ENCODE data around the gene CASP9.

The CASP9 gene

GRCh38 chr1:15546641-15547040 lies 22.6 kb upstream of the CASP9 start:
- Histone ChIP-seq H3K27me3 (ENCODE audit: control insufficient read depth, insufficient read depth, low read length, poor library complexity, severe bottlenecking) (no peaks in the 10 kb centered on the region), H3K27ac (ENCODE audit: insufficient read depth, low read depth, low read length, poor library complexity, severe bottlenecking) (no peak overlapping the region), H3K9me3 (ENCODE audit: control insufficient read depth, low read length) (no peaks in the 10 kb centered on the region), H3K4me1 (ENCODE audit: control insufficient read depth, insufficient read depth, low read length) (no peaks in the 10 kb centered on the region), H3K36me3 (ENCODE audit: control insufficient read depth, insufficient read depth, low read length) (peaks cover 24% of the 10 kb centered on the region), H3K4me3 (ENCODE audit: insufficient read depth, low read depth, low read length) (no peak overlapping the region)
- 100% methylated on average over 1 to 2 of the region's 2 CpGs for WGBS, 2 experiments

GRCh38 chr1:15543589-15544568 lies 19.9 kb upstream of the CASP9 start:
- no peaks in the 10 kb centered on the region for H3K27me3 ChIP-seq (ENCODE audit: control insufficient read depth, insufficient read depth, low read length, poor library complexity, severe bottlenecking)
- peaks cover 26% of the 10 kb centered on the region for H3K36me3 ChIP-seq (ENCODE audit: control insufficient read depth, insufficient read depth, low read length)
- no peak overlapping the region for H3K4me3 ChIP-seq (ENCODE audit: insufficient read depth, low read depth, low read length)
- no peaks in the 10 kb centered on the region for H3K4me1 ChIP-seq (ENCODE audit: control insufficient read depth, insufficient read depth, low read length)
- 95 to 96% methylated on average over 12 of the region's 12 CpGs for WGBS, 2 experiments
- no peak overlapping the region for H3K27ac ChIP-seq (ENCODE audit: insufficient read depth, low read depth, low read length, poor library complexity, severe bottlenecking)
- H3K9me3 ChIP-seq (ENCODE audit: control insufficient read depth, low read length) = no peaks in the 10 kb centered on the region

- Histone ChIP-seq H3K36me3 (ENCODE audit: control insufficient read depth, insufficient read depth, low read length) (peaks cover 24% of the 10 kb centered on the region), H3K9me3 (ENCODE audit: control insufficient read depth, low read length) (no peaks in the 10 kb centered on the region), H3K27me3 (ENCODE audit: control insufficient read depth, insufficient read depth, low read length, poor library complexity, severe bottlenecking) (no peaks in the 10 kb centered on the region), H3K4me1 (ENCODE audit: control insufficient read depth, insufficient read depth, low read length) (no peaks in the 10 kb centered on the region), H3K4me3 (ENCODE audit: insufficient read depth, low read depth, low read length) (no peak overlapping the region), H3K27ac (ENCODE audit: insufficient read depth, low read depth, low read length, poor library complexity, severe bottlenecking) (no peak overlapping the region)
- 96 to 97% methylated on average over 5 of the region's 5 CpGs for WGBS, 2 experiments
These were observed 19.2 kb upstream of the CASP9 start for GRCh38 chr1:15543251-15543588.

GRCh38 chr1:15542388-15543250 lies 18.6 kb upstream of the CASP9 start:
- Histone ChIP-seq H3K27ac (ENCODE audit: insufficient read depth, low read depth, low read length, poor library complexity, severe bottlenecking) (no peak overlapping the region), H3K9me3 (ENCODE audit: control insufficient read depth, low read length) (no peaks in the 10 kb centered on the region), H3K4me3 (ENCODE audit: insufficient read depth, low read depth, low read length) (no peak overlapping the region), H3K27me3 (ENCODE audit: control insufficient read depth, insufficient read depth, low read length, poor library complexity, severe bottlenecking) (no peaks in the 10 kb centered on the region), H3K36me3 (ENCODE audit: control insufficient read depth, insufficient read depth, low read length) (peaks cover 18% of the 10 kb centered on the region), H3K4me1 (ENCODE audit: control insufficient read depth, insufficient read depth, low read length) (no peaks in the 10 kb centered on the region)
- WGBS, 2 experiments = 87 to 89% methylated on average over 7 of the region's 7 CpGs

DNA sequence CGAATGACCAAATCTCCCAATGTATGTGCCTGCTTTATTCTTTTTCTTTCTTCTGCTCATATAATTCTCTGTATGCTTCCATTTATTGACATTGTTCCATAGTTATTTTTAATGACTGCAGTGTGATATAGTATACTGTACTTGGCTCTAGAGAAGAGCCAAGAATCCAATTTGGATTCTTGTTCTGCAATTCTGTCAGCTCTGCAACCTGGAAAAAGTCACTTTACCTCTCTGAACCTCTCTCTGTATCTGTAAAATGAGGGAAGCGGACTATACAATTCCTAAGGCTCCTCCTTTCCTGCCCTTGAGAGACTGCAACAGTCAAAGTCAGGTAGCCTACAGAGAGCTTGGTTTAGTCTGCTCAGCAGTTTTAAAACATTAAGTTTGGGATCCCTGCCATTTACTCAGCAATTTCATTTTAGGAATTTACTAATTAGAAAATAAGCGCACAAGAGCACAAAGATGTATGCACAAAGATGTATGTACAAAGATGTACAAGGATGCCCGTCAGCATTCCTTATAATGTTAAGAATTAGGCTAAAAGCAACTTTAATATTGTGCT lies 17.3 kb upstream of the CASP9 start:
- 95 to 99% methylated on average over 3 to 4 of the region's 4 CpGs for whole genome bisulfite sequencing, 2 experiments
- no peak overlapping the region for H3K4me3 ChIP-seq (ENCODE audit: insufficient read depth, low read depth, low read length)
- peaks cover 15% of the 10 kb centered on the region for H3K36me3 ChIP-seq (ENCODE audit: control insufficient read depth, insufficient read depth, low read length)
- H3K27me3 ChIP-seq (ENCODE audit: control insufficient read depth, insufficient read depth, low read length, poor library complexity, severe bottlenecking) = no peaks in the 10 kb centered on the region
- no peaks in the 10 kb centered on the region for H3K9me3 ChIP-seq (ENCODE audit: control insufficient read depth, low read length)
- no peak overlapping the region for H3K27ac ChIP-seq (ENCODE audit: insufficient read depth, low read depth, low read length, poor library complexity, severe bottlenecking)
- H3K4me1 ChIP-seq (ENCODE audit: control insufficient read depth, insufficient read depth, low read length) = no peaks in the 10 kb centered on the region

DNA sequence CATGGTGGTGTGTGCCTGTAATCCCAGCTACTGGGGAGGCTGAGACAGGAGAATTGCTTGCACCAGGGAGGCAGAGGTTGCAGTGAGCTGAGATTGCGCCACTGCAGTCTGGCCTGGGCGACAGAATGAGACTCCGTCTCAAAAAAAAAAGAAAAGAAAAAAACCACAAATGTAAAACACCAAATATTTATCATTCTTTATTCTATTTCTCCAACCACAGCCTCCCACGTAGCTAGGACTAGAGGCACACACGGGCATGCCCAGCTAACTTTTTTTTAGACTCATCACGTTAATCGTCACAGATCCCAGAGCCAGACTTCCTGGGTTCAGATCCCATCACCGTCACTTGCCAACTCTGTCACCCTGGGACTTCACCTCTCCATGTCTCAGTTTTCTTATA lies 16.2 kb upstream of the CASP9 start:
- Histone ChIP-seq H3K36me3 (ENCODE audit: control insufficient read depth, insufficient read depth, low read length) (peaks cover 9% of the 10 kb centered on the region), H3K4me3 (ENCODE audit: insufficient read depth, low read depth, low read length) (no peak overlapping the region), H3K27me3 (ENCODE audit: control insufficient read depth, insufficient read depth, low read length, poor library complexity, severe bottlenecking) (no peaks in the 10 kb centered on the region), H3K4me1 (ENCODE audit: control insufficient read depth, insufficient read depth, low read length) (no peaks in the 10 kb centered on the region), H3K9me3 (ENCODE audit: control insufficient read depth, low read length) (no peaks in the 10 kb centered on the region), H3K27ac (ENCODE audit: insufficient read depth, low read depth, low read length, poor library complexity, severe bottlenecking) (no peak overlapping the region)
- WGBS, 2 experiments = 95 to 96% methylated on average over 8 of the region's 8 CpGs

DNA sequence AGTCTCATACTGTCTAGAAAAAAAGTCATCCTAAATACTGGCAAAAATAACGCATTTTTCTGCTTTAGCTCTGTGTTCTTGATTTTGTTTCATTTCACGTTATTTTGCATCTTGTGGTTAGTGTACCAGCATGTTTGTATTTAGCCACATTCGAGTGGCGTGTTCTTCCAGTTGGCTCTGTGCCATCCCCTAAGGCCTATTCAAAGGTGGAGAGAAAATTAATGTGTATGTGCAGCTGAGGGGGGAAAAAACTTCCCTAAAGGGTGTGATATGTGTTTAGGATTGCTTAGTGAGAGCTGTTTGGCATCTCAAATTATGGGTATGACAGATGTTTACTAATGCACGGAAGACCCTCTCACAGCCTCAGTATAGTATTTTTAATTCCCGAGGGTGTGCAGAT lies 14.8 kb upstream of the CASP9 start:
- WGBS, 2 experiments = 88 to 89% methylated on average over 5 to 6 of the region's 6 CpGs
- no peaks in the 10 kb centered on the region for H3K4me1 ChIP-seq (ENCODE audit: control insufficient read depth, insufficient read depth, low read length)
- no peaks in the 10 kb centered on the region for H3K9me3 ChIP-seq (ENCODE audit: control insufficient read depth, low read length)
- no peaks in the 10 kb centered on the region for H3K27me3 ChIP-seq (ENCODE audit: control insufficient read depth, insufficient read depth, low read length, poor library complexity, severe bottlenecking)
- no peak overlapping the region for H3K27ac ChIP-seq (ENCODE audit: insufficient read depth, low read depth, low read length, poor library complexity, severe bottlenecking)
- no peak overlapping the region for H3K4me3 ChIP-seq (ENCODE audit: insufficient read depth, low read depth, low read length)
- H3K36me3 ChIP-seq (ENCODE audit: control insufficient read depth, insufficient read depth, low read length) = peaks cover 6% of the 10 kb centered on the region

GRCh38 chr1:15531682-15532081 lies 7.7 kb upstream of the CASP9 start:
- Histone ChIP-seq H3K27ac (ENCODE audit: insufficient read depth, low read depth, low read length, poor library complexity, severe bottlenecking) (no peak overlapping the region), H3K36me3 (ENCODE audit: control insufficient read depth, insufficient read depth, low read length) (no peaks in the 10 kb centered on the region), H3K4me3 (ENCODE audit: insufficient read depth, low read depth, low read length) (no peak overlapping the region), H3K9me3 (ENCODE audit: control insufficient read depth, low read length) (no peaks in the 10 kb centered on the region), H3K27me3 (ENCODE audit: control insufficient read depth, insufficient read depth, low read length, poor library complexity, severe bottlenecking) (no peaks in the 10 kb centered on the region), H3K4me1 (ENCODE audit: control insufficient read depth, insufficient read depth, low read length) (peaks cover 5% of the 10 kb centered on the region)
- WGBS, 2 experiments = 96 to 100% methylated on average over 2 of the region's 2 CpGs

- Histone ChIP-seq H3K9me3 (ENCODE audit: control insufficient read depth, low read length) (no peaks in the 10 kb centered on the region), H3K36me3 (ENCODE audit: control insufficient read depth, insufficient read depth, low read length) (no peaks in the 10 kb centered on the region), H3K27ac (ENCODE audit: insufficient read depth, low read depth, low read length, poor library complexity, severe bottlenecking) (no peak overlapping the region), H3K4me1 (ENCODE audit: control insufficient read depth, insufficient read depth, low read length) (peaks cover 6% of the 10 kb centered on the region), H3K4me3 (ENCODE audit: insufficient read depth, low read depth, low read length) (no peak overlapping the region), H3K27me3 (ENCODE audit: control insufficient read depth, insufficient read depth, low read length, poor library complexity, severe bottlenecking) (no peaks in the 10 kb centered on the region)
- WGBS, 2 experiments = 96 to 98% methylated on average over 3 to 4 of the region's 4 CpGs
These were observed 7.0 kb upstream of the CASP9 start for GRCh38 chr1:15531003-15531402.
